ENCODE measurements around the gene SEMA6A. TPM values are rescaled to one million over a fixed set of nuclear protein-coding genes. Genes with fewer than 3 reads are reported as not detected.
A peak's percentile ranks its signal among the peaks of the same experiment; 100 is the strongest.

SEMA6A gene
- total RNA-seq, 2 donors from 2014 or later: 79.6 to 328 TPM

GRCh38 chr5:116494784-116495450, 79.7 kb downstream of the SEMA6A start:
- TF ChIP-seq CTCF (conservative IDR thresholded peaks at IDR 0.05): no peak
- H3K4me1 Mint-ChIP-seq: peaks cover 44% of the 10 kb centered on the region
- no peaks in the 10 kb centered on the region for H3K27me3 Mint-ChIP-seq (ENCODE audit: insufficient read depth)
- H3K4me3 Mint-ChIP-seq: no peak overlapping the region
- Histone ChIP-seq H3K27me3 (ENCODE audit: control insufficient read depth, insufficient read depth, low read length, poor library complexity, severe bottlenecking) (no peaks in the 10 kb centered on the region), H3K9me3 (ENCODE audit: control insufficient read depth, low read length) (no peaks in the 10 kb centered on the region), H3K4me3 (ENCODE audit: low read length) (peak overlapping the region; percentile 1), H3K27ac (ENCODE audit: low read depth, low read length) (peak overlapping the region; percentile 75), H3K9ac (ENCODE audit: extremely low read depth, low read length, poor library complexity, severe bottlenecking) (no peak overlapping the region), H3K36me3 (ENCODE audit: control insufficient read depth, insufficient read depth, low read length) (peaks cover 42% of the 10 kb centered on the region), H3K4me1 (ENCODE audit: control insufficient read depth, insufficient read depth, low read length) (peaks cover 13% of the 10 kb centered on the region)
- peaks cover 76% of the 10 kb centered on the region for H3K36me3 Mint-ChIP-seq (ENCODE audit: low read depth)
- no peaks in the 10 kb centered on the region for H3K9me3 Mint-ChIP-seq
- WGBS, 2 experiments (ENCODE audit: insufficient coverage in 1 of 2, insufficient read length in 1 of 2): 92% methylated on average over 4 to 6 of the region's 6 CpGs
- peak; percentile 31 for DNase-seq
- no peak overlapping the region for H3K27ac Mint-ChIP-seq

GRCh38 chr5:116492776-116493175, 81.8 kb downstream of the SEMA6A start:
- Histone ChIP-seq H3K36me3 (ENCODE audit: control insufficient read depth, insufficient read depth, low read length) (peaks cover 47% of the 10 kb centered on the region), H3K27me3 (ENCODE audit: control insufficient read depth, insufficient read depth, low read length, poor library complexity, severe bottlenecking) (no peaks in the 10 kb centered on the region), H3K4me3 (ENCODE audit: low read length) (no peak overlapping the region), H3K4me1 (ENCODE audit: control insufficient read depth, insufficient read depth, low read length) (peaks cover 13% of the 10 kb centered on the region), H3K9ac (ENCODE audit: extremely low read depth, low read length, poor library complexity, severe bottlenecking) (no peak overlapping the region), H3K9me3 (ENCODE audit: control insufficient read depth, low read length) (no peaks in the 10 kb centered on the region), H3K27ac (ENCODE audit: low read depth, low read length) (no peak overlapping the region)
- 80 to 96% methylated on average over 3 of the region's 3 CpGs for WGBS, 2 experiments (ENCODE audit: insufficient coverage in 1 of 2, insufficient read length in 1 of 2)
- Mint-ChIP-seq H3K4me3 (no peak overlapping the region), H3K36me3 (ENCODE audit: low read depth) (peaks cover 90% of the 10 kb centered on the region), H3K4me1 (peaks cover 34% of the 10 kb centered on the region), H3K27ac (no peak overlapping the region), H3K27me3 (ENCODE audit: insufficient read depth) (no peaks in the 10 kb centered on the region), H3K9me3 (no peaks in the 10 kb centered on the region)
- no peak for TF ChIP-seq CTCF (conservative IDR thresholded peaks at IDR 0.05)
- DNase-seq: peak; percentile 45

- peak; percentile 23 for DNase-seq
- Mint-ChIP-seq H3K36me3 (ENCODE audit: low read depth) (peaks cover 91% of the 10 kb centered on the region), H3K9me3 (no peaks in the 10 kb centered on the region), H3K27me3 (ENCODE audit: insufficient read depth) (no peaks in the 10 kb centered on the region), H3K4me3 (no peak overlapping the region), H3K4me1 (peaks cover 34% of the 10 kb centered on the region), H3K27ac (no peak overlapping the region)
- H3K4me1 ChIP-seq (ENCODE audit: control insufficient read depth, insufficient read depth, low read length): peaks cover 13% of the 10 kb centered on the region
- H3K4me3 ChIP-seq (ENCODE audit: low read length): no peak overlapping the region
- WGBS, 2 experiments (ENCODE audit: insufficient coverage in 1 of 2, insufficient read length in 1 of 2): 94 to 100% methylated on average over 1 to 3 of the region's 3 CpGs
- TF ChIP-seq CTCF (conservative IDR thresholded peaks at IDR 0.05): no peak
- H3K9ac ChIP-seq (ENCODE audit: extremely low read depth, low read length, poor library complexity, severe bottlenecking): no peak overlapping the region
- no peaks in the 10 kb centered on the region for H3K27me3 ChIP-seq (ENCODE audit: control insufficient read depth, insufficient read depth, low read length, poor library complexity, severe bottlenecking)
- no peaks in the 10 kb centered on the region for H3K9me3 ChIP-seq (ENCODE audit: control insufficient read depth, low read length)
- H3K27ac ChIP-seq (ENCODE audit: low read depth, low read length): no peak overlapping the region
- H3K36me3 ChIP-seq (ENCODE audit: control insufficient read depth, insufficient read depth, low read length): peaks cover 47% of the 10 kb centered on the region
These were observed 82.5 kb downstream of the SEMA6A start for GRCh38 chr5:116492016-116492623.
